ENCODE data around the gene SPTBN5.

Gene SPTBN5

DNA sequence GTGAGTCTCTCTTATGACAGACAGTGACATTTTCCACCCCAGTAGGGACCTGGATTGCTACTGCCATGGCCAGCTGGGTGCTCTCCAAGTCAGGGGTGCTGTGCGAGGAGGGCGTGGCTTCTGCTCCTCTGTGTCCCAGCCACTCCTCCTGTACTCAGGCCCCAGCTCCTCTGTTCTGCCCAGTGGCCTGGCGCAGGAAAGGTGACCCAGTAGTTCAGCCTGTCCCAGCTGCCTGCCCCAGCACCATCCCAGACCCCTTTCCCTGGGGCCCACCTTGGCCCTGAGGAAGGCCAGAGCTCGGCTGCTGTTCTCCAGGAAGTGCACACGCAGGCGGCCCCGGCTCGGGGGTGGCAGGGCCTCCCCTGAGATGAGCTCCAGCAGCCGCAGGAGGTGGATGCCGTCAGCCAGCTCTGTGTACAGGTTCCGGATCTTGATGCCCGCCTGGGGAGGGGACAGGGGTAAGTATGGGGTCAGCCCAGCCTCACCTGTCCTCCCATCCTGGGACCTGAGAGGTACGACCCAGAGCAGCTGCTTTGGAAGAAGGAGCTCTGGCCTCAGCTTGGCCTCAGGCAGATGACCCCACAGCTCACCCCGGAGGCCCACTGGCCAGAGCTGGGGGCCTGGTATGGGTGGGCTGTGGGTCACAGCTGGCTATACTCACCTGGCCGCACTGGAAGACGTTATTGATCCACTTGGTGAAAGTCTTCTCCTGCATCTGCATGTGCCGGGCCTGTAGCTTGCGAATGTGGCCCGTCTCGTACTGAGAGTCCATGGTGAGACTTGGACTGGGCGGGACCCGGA is 1.0 kb downstream of the SPTBN5 start:
- H3K4me3 ChIP-seq (ENCODE audit: low read depth, low read length): no peak overlapping the region
- no peak for DNase-seq (ENCODE audit: low read depth)
- TF ChIP-seq, protein P1, sequence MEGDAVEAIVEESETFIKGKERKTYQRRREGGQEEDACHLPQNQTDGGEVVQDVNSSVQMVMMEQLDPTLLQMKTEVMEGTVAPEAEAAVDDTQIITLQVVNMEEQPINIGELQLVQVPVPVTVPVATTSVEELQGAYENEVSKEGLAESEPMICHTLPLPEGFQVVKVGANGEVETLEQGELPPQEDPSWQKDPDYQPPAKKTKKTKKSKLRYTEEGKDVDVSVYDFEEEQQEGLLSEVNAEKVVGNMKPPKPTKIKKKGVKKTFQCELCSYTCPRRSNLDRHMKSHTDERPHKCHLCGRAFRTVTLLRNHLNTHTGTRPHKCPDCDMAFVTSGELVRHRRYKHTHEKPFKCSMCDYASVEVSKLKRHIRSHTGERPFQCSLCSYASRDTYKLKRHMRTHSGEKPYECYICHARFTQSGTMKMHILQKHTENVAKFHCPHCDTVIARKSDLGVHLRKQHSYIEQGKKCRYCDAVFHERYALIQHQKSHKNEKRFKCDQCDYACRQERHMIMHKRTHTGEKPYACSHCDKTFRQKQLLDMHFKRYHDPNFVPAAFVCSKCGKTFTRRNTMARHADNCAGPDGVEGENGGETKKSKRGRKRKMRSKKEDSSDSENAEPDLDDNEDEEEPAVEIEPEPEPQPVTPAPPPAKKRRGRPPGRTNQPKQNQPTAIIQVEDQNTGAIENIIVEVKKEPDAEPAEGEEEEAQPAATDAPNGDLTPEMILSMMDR (conservative IDR thresholded peaks at IDR 0.05; ENCODE audit: low read depth, low read length): no peak

DNA sequence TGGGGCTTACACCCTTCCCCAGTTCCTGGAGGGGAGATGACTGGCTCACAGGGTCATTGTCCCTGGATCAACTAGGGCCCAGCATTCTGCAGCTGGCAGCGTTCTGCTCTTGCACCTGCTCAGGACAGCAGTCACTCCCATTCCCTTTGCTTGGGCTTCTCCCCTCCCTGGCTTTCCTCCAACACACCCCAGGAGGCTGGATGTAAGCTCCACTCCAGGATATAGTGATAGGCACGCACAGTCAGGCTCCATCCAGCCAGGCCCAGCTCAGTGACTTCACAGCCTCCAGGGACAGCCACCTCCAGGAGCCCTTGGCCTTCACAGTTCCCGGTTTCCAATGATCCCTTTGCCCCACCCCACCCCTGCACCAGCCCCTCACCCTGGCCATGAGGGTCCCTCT is 1.9 kb downstream of the SPTBN5 start:
- H3K4me3 ChIP-seq (ENCODE audit: low read depth, low read length): no peak overlapping the region
- no peak for DNase-seq (ENCODE audit: low read depth)
- TF ChIP-seq, protein P1 (conservative IDR thresholded peaks at IDR 0.05; ENCODE audit: low read depth, low read length): no peak

DNA sequence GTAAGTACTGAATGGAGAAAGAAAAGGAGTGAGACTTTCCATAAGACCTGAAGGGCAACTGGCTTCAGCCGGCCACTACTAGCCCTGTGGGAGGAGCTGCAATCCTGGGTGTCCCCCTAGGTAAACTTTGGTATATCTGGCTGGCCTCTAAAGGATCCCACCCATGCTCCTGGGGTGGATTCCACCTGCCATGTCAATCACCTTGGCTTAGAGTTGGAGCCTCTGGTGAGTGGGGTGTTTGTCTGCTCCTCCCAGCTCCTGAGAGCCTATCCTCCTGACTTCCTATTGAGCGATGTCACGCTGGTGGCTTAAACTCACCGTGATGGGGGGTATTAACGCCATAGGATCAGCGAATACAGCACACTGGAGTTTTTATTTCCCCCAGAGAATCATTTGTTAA is 2.6 kb downstream of the SPTBN5 start:
- TF ChIP-seq, protein P1 (conservative IDR thresholded peaks at IDR 0.05; ENCODE audit: low read depth, low read length): no peak
- no peak for DNase-seq (ENCODE audit: low read depth)
- no peak overlapping the region for H3K4me3 ChIP-seq (ENCODE audit: low read depth, low read length)

DNA sequence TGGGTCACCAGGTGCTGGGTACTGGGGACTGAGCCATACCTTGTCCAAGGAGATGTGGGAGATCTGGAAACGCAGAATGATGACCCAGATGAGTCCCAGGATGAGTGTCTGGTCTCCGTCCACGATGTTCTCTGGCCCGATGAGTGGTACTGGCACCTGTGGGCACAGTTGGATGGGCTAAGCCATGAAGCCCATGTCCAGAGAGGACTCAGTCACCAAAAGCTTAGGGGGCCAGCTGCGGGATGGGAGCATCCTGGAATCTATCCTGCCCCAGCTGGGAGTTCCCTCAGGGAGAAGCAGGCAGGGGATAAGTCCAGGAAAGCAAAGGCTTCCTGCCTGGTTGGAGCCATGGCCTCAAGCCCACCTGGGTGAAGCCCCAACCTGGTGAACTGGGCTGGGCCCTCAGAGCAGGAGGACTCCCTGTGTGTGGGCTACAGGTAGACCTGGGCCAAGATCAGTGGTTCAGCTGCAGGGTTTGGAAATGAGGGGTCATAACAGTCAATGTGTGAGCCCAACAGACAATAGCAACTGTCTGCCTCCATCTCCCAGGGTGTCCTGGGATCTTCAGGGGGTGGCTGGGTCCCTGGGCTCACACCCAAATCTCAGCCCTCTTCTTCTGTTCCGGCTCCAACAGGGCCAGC is 3.7 kb downstream of the SPTBN5 start:
- no peak overlapping the region for H3K4me3 ChIP-seq (ENCODE audit: low read depth, low read length)
- TF ChIP-seq, protein P1 (conservative IDR thresholded peaks at IDR 0.05; ENCODE audit: low read depth, low read length): no peak
- no peak for DNase-seq (ENCODE audit: low read depth)

DNA sequence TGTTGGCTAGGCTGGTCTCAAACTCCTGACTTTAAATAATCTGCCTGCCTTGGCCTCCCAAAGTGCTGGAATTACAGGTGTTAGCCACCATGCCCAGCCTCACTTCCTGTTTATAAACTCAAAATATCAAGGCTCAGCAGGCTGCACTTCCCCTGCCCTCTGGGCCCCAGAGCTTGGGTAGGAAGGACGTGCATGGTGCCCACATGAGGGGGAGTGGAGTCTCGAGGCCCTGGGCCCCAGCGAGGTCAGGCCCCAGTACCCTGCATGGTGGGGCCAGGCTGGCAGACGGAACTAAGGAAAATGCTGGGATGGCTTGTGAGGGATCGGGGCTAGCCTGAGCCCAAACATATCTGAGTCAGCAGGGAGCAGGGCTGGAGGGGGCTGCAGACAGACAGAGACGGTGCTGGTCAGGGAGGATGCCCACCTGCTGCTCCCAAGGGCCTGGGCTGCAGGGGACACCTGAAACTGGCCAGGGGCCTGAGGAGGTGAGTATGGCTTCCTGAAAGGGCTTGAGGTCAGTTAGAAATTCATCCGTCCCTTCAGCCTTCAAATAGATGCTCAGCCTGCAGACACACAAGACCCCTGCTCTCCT is 5.1 kb downstream of the SPTBN5 start:
- TF ChIP-seq, protein P1 (conservative IDR thresholded peaks at IDR 0.05; ENCODE audit: low read depth, low read length): no peak
- no peak for DNase-seq (ENCODE audit: low read depth)
- no peak overlapping the region for H3K4me3 ChIP-seq (ENCODE audit: low read depth, low read length)

DNA sequence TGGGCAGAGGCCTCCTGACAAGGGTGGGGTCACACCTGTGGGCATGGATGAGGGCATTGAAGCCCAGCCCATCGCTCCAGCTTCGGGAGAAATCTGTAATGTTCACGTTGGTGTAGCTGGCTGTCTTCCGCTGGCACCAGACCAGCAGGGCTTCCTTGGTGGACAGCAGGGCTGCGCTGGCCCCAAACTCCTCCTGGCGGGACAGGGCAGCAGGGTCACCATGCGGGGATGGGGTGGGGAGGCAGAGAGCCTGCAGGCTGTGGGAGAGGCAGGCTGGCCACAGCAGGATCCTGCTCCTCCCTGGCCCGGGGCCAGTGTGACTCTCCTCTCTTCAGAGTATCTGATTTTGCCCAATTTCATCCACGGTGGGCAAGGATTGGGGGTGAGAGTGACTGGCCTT is 6.0 kb downstream of the SPTBN5 start:
- no peak overlapping the region for H3K4me3 ChIP-seq (ENCODE audit: low read depth, low read length)
- no peak for DNase-seq (ENCODE audit: low read depth)
- TF ChIP-seq, protein P1 (conservative IDR thresholded peaks at IDR 0.05; ENCODE audit: low read depth, low read length): no peak
